ENCODE data around the gene GET4. TPM values are rescaled to one million over a fixed set of nuclear protein-coding genes. Genes with fewer than 3 reads are reported as not detected.

Gene GET4
- 76.0 TPM for polyA plus RNA-seq
- long read RNA-seq, donor 1, full-length matches to known transcripts, result 10 of 18 reads
- long read RNA-seq, donor 1, partial matches to known transcripts, result 8 of 18 reads
- long read RNA-seq, donor 1, other reads (novel, unspliced or antisense), result 0 of 18 reads
- long read RNA-seq, donor 2, full-length matches to known transcripts, result 31 of 65 reads
- long read RNA-seq, donor 2, partial matches to known transcripts, result 14 of 65 reads
- long read RNA-seq, donor 2, other reads (novel, unspliced or antisense), result 20 of 65 reads
- long read RNA-seq, donor 3, full-length matches to known transcripts, result 31 of 132 reads
- long read RNA-seq, donor 3, partial matches to known transcripts, result 37 of 132 reads
- long read RNA-seq, donor 3, other reads (novel, unspliced or antisense), result 64 of 132 reads
- long read RNA-seq, donor 4, partial matches to known transcripts, result 0 of 2 reads
- long read RNA-seq, donor 4, other reads (novel, unspliced or antisense), result 0 of 2 reads
- long read RNA-seq, donor 5, transcript GET4-201 (9 exons, 2,090 nt), result major isoform, 9 of 16 reads
- long read RNA-seq, donor 5, partial matches to known transcripts, result 7 of 16 reads
- long read RNA-seq, donor 5, other reads (novel, unspliced or antisense), result 0 of 16 reads
- long read RNA-seq, donor 6, full-length matches to known transcripts, result 28 of 28 reads
- long read RNA-seq, donor 6, partial matches to known transcripts, result 0 of 28 reads
- long read RNA-seq, donor 6, other reads (novel, unspliced or antisense), result 0 of 28 reads
- long read RNA-seq, donor 7, full-length matches to known transcripts, result 8 of 8 reads
- long read RNA-seq, donor 7, partial matches to known transcripts, result 0 of 8 reads
- long read RNA-seq, donor 7, other reads (novel, unspliced or antisense), result 0 of 8 reads
- long read RNA-seq, donor 8, full-length matches to known transcripts, result 25 of 25 reads
- long read RNA-seq, donor 8, partial matches to known transcripts, result 0 of 25 reads
- long read RNA-seq, donor 8, other reads (novel, unspliced or antisense), result 0 of 25 reads
- long read RNA-seq, donor 9, full-length matches to known transcripts, result 16 of 22 reads
- long read RNA-seq, donor 9, partial matches to known transcripts, result 6 of 22 reads
- long read RNA-seq, donor 9, other reads (novel, unspliced or antisense), result 0 of 22 reads
- long read RNA-seq, donor 10, full-length matches to known transcripts, result 37 of 46 reads
- long read RNA-seq, donor 10, partial matches to known transcripts, result 9 of 46 reads
- long read RNA-seq, donor 10, other reads (novel, unspliced or antisense), result 0 of 46 reads
- long read RNA-seq, donor 11, full-length matches to known transcripts, result 23 of 31 reads
- long read RNA-seq, donor 11, partial matches to known transcripts, result 8 of 31 reads
- long read RNA-seq, donor 11, other reads (novel, unspliced or antisense), result 0 of 31 reads

- peaks cover 6% of the 10 kb centered on the region for H3K9me3 ChIP-seq (ENCODE audit: control insufficient read depth, low read depth, low read length)
- DNase-seq, result peak; percentile 96 to 99
- H3K27me3 ChIP-seq (ENCODE audit: control insufficient read depth, insufficient read depth, low read length), result no peaks in the 10 kb centered on the region
- WGBS (ENCODE audit: insufficient coverage, low lambda C conversion rate), result no CpG with 5 or more reads among the region's 129 CpGs
- peak within 1 kb of the TSS; percentile 96 for H3K4me3 ChIP-seq (ENCODE audit: low read length)
- peaks cover 16% of the 10 kb centered on the region for H3K4me1 ChIP-seq (ENCODE audit: control insufficient read depth, insufficient read depth, low read length)
- H3K27ac ChIP-seq (ENCODE audit: low read length), result peak within 1 kb of the TSS; percentile 96
- peaks cover 36% of the 10 kb centered on the region for H3K36me3 ChIP-seq (ENCODE audit: control insufficient read depth, insufficient read depth, low read length)
Measured at GRCh38 chr7:876077-876971, at the start of gene GET4. Gene GET4 (plus strand): TSS chr7:876554. CDS start chr7:876646, 92 bp downstream.

- WGBS (ENCODE audit: insufficient coverage, low lambda C conversion rate), result 100% methylated on average over 2 of the region's 14 CpGs
- Histone ChIP-seq H3K4me1 (ENCODE audit: control insufficient read depth, insufficient read depth, low read length) (peaks cover 6% of the 10 kb centered on the region), H3K9me3 (ENCODE audit: control insufficient read depth, low read depth, low read length) (no peaks in the 10 kb centered on the region), H3K27me3 (ENCODE audit: control insufficient read depth, insufficient read depth, low read length) (no peaks in the 10 kb centered on the region), H3K4me3 (ENCODE audit: low read length) (no peak overlapping the region), H3K36me3 (ENCODE audit: control insufficient read depth, insufficient read depth, low read length) (peaks cover 23% of the 10 kb centered on the region), H3K27ac (ENCODE audit: low read length) (no peak overlapping the region)
- DNase-seq, result no peak
Measured at GRCh38 chr7:828793-829561, 47.4 kb upstream of the GET4 start.

GRCh38 chr7:830069-830468, 46.3 kb upstream of the GET4 start:
- Histone ChIP-seq H3K27ac (ENCODE audit: low read length) (no peak overlapping the region), H3K9me3 (ENCODE audit: control insufficient read depth, low read depth, low read length) (no peaks in the 10 kb centered on the region), H3K36me3 (ENCODE audit: control insufficient read depth, insufficient read depth, low read length) (peaks cover 29% of the 10 kb centered on the region), H3K4me1 (ENCODE audit: control insufficient read depth, insufficient read depth, low read length) (peaks cover 6% of the 10 kb centered on the region), H3K27me3 (ENCODE audit: control insufficient read depth, insufficient read depth, low read length) (no peaks in the 10 kb centered on the region), H3K4me3 (ENCODE audit: low read length) (no peak overlapping the region)
- 100% methylated on average over 1 of the region's 12 CpGs for WGBS (ENCODE audit: insufficient coverage, low lambda C conversion rate)
- no peak for DNase-seq

- H3K36me3 ChIP-seq (ENCODE audit: control insufficient read depth, insufficient read depth, low read length), result peaks cover 25% of the 10 kb centered on the region
- peak overlapping the region; percentile 46 for H3K27ac ChIP-seq (ENCODE audit: low read length)
- H3K4me3 ChIP-seq (ENCODE audit: low read length), result no peak overlapping the region
- DNase-seq, result no peak
- H3K9me3 ChIP-seq (ENCODE audit: control insufficient read depth, low read depth, low read length), result no peaks in the 10 kb centered on the region
- 17% methylated on average over 1 of the region's 7 CpGs for WGBS (ENCODE audit: insufficient coverage, low lambda C conversion rate)
- H3K4me1 ChIP-seq (ENCODE audit: control insufficient read depth, insufficient read depth, low read length), result peaks cover 6% of the 10 kb centered on the region
- no peaks in the 10 kb centered on the region for H3K27me3 ChIP-seq (ENCODE audit: control insufficient read depth, insufficient read depth, low read length)
Measured at GRCh38 chr7:831596-832166, 44.7 kb upstream of the GET4 start.

- Histone ChIP-seq H3K36me3 (ENCODE audit: control insufficient read depth, insufficient read depth, low read length) (peaks cover 30% of the 10 kb centered on the region), H3K27me3 (ENCODE audit: control insufficient read depth, insufficient read depth, low read length) (no peaks in the 10 kb centered on the region), H3K9me3 (ENCODE audit: control insufficient read depth, low read depth, low read length) (no peaks in the 10 kb centered on the region), H3K4me3 (ENCODE audit: low read length) (no peak within 1 kb of the TSS), H3K4me1 (ENCODE audit: control insufficient read depth, insufficient read depth, low read length) (peaks cover 6% of the 10 kb centered on the region), H3K27ac (ENCODE audit: low read length) (peak within 1 kb of the TSS; percentile 46)
- DNase-seq, result no peak
- WGBS (ENCODE audit: insufficient coverage, low lambda C conversion rate), result 40% methylated on average over 1 of the region's 24 CpGs
Measured at GRCh38 chr7:832167-832967, 44.0 kb upstream of the GET4 start, which contains the start of gene SUN1. Gene SUN1 (plus strand): TSS chr7:832476. CDS start chr7:832525, 49 bp downstream.

GRCh38 chr7:832968-833424, 43.4 kb upstream of the GET4 start:
- 90% methylated on average over 2 of the region's 15 CpGs for WGBS (ENCODE audit: insufficient coverage, low lambda C conversion rate)
- peaks cover 32% of the 10 kb centered on the region for H3K36me3 ChIP-seq (ENCODE audit: control insufficient read depth, insufficient read depth, low read length)
- DNase-seq, result no peak
- peaks cover 6% of the 10 kb centered on the region for H3K4me1 ChIP-seq (ENCODE audit: control insufficient read depth, insufficient read depth, low read length)
- no peaks in the 10 kb centered on the region for H3K27me3 ChIP-seq (ENCODE audit: control insufficient read depth, insufficient read depth, low read length)
- H3K9me3 ChIP-seq (ENCODE audit: control insufficient read depth, low read depth, low read length), result no peaks in the 10 kb centered on the region
- no peak overlapping the region for H3K27ac ChIP-seq (ENCODE audit: low read length)
- H3K4me3 ChIP-seq (ENCODE audit: low read length), result no peak overlapping the region

GRCh38 chr7:833601-834258, 42.6 kb upstream of the GET4 start:
- H3K27ac ChIP-seq (ENCODE audit: low read length), result no peak overlapping the region
- peaks cover 6% of the 10 kb centered on the region for H3K4me1 ChIP-seq (ENCODE audit: control insufficient read depth, insufficient read depth, low read length)
- no peaks in the 10 kb centered on the region for H3K9me3 ChIP-seq (ENCODE audit: control insufficient read depth, low read depth, low read length)
- H3K36me3 ChIP-seq (ENCODE audit: control insufficient read depth, insufficient read depth, low read length), result peaks cover 35% of the 10 kb centered on the region
- H3K27me3 ChIP-seq (ENCODE audit: control insufficient read depth, insufficient read depth, low read length), result no peaks in the 10 kb centered on the region
- H3K4me3 ChIP-seq (ENCODE audit: low read length), result no peak overlapping the region
- no peak for DNase-seq
- no CpG with 5 or more reads among the region's 8 CpGs for WGBS (ENCODE audit: insufficient coverage, low lambda C conversion rate)

GRCh38 chr7:834277-834676, 42.1 kb upstream of the GET4 start:
- WGBS (ENCODE audit: insufficient coverage, low lambda C conversion rate), result no CpG with 5 or more reads among the region's 12 CpGs

More at GRCh38 chr7:834277-834676, 42.1 kb upstream of the GET4 start:
- no peak for DNase-seq
- no peaks in the 10 kb centered on the region for H3K27me3 ChIP-seq (ENCODE audit: control insufficient read depth, insufficient read depth, low read length)
- H3K4me3 ChIP-seq (ENCODE audit: low read length), result no peak overlapping the region
- H3K9me3 ChIP-seq (ENCODE audit: control insufficient read depth, low read depth, low read length), result no peaks in the 10 kb centered on the region
- H3K27ac ChIP-seq (ENCODE audit: low read length), result no peak overlapping the region
- H3K4me1 ChIP-seq (ENCODE audit: control insufficient read depth, insufficient read depth, low read length), result peaks cover 6% of the 10 kb centered on the region
- peaks cover 38% of the 10 kb centered on the region for H3K36me3 ChIP-seq (ENCODE audit: control insufficient read depth, insufficient read depth, low read length)
